Panc1 (cell line): ENCODE measurements around the gene FN3KRP. TPM values are rescaled to one million over a fixed set of nuclear protein-coding genes. Genes with fewer than 3 reads are reported as not detected.

Experiments
- ATAC-seq: fragments of 200-7000 bp; cut with Tn5 transposase; 2 replicates; pipeline ENCODE4 v1.9.1; 2020; ENCODE audit warnings: mild to moderate bottlenecking, moderate library complexity
- BruUV-seq: library from RNA; stranded (reverse); fragments of 400-500 nt; replicated peaks from 2 replicates; lab custom pipeline; 2021; lab: Mats Ljungman, UMichigan
- CTCF ChIA-PET: fragments of 300-600 bp; sonication (Branson Sonifier 250); formaldehyde crosslinking; loops from one replicate; lab custom pipeline; 2022; ENCODE audit warnings: antibody characterized with exemption; lab: Charles Lee
- POLR2A ChIA-PET: fragments of 300-600 bp; sonication (Branson Sonifier 250); formaldehyde crosslinking; loops from one replicate; lab custom pipeline; 2022; ENCODE audit warnings: antibody characterized with exemption; lab: Charles Lee
- DNase-seq: peaks from one replicate; pipeline ENCODE4 v3.0.0-alpha.2; 2010; ENCODE audit warnings: low read depth, low spot score
- H3K27ac ChIP-seq: 2 replicates; pipeline ENCODE4 v1.5.1; 2011; ENCODE audit warnings: mild to moderate bottlenecking, low read length, inconsistent platforms
- H3K27me3 ChIP-seq: fragments of 200-500 bp; sonication (Bioruptor generic); 2 replicates; pipeline ENCODE4 v1.6.0; 2014; ENCODE audit warnings: low read length, inconsistent platforms; ENCODE audit not compliant: control insufficient read depth, insufficient read depth
- H3K36me3 ChIP-seq: fragments of 200-500 bp; sonication (Bioruptor generic); 2 replicates; pipeline ENCODE4 v1.5.1; 2014; ENCODE audit warnings: inconsistent platforms, mild to moderate bottlenecking, low read length, moderate library complexity; ENCODE audit not compliant: control insufficient read depth, insufficient read depth
- H3K4me1 ChIP-seq: 2 replicates; pipeline ENCODE4 v1.5.1; 2011; ENCODE audit warnings: inconsistent platforms, mild to moderate bottlenecking, low read length, moderate library complexity; ENCODE audit not compliant: control insufficient read depth, insufficient read depth
- H3K4me3 ChIP-seq, 2 experiments: 2 replicates each; pipeline ENCODE4 v1.5.1; 2011 to 2012; ENCODE audit warnings: low read depth in 2 of 2, low read length in 2 of 2, mild to moderate bottlenecking in 2 of 2, inconsistent platforms in 1 of 2, moderate library complexity in 1 of 2
- H3K9me3 ChIP-seq: fragments of 200-500 bp; sonication (Bioruptor generic); 2 replicates; pipeline ENCODE4 v1.5.1; 2014; ENCODE audit warnings: low read depth, mild to moderate bottlenecking, inconsistent platforms, low read length, moderate library complexity; ENCODE audit not compliant: control insufficient read depth, insufficient read depth
- CTCF ChIP-seq: fragments of 450-650 bp; IDR thresholded peaks from 2 replicates; pipeline ENCODE4 v1.5.1; 2017; ENCODE audit warnings: mild to moderate bottlenecking
- POLR2AphosphoS5 ChIP-seq: IDR thresholded peaks from 2 replicates; pipeline ENCODE4 v1.6.1; 2012; ENCODE audit warnings: mild to moderate bottlenecking, low read depth, low read length, moderate library complexity
- REST ChIP-seq, 2 experiments: IDR thresholded peaks; 2 replicates each; pipeline ENCODE4 v1.6.1; 2011 to 2012; ENCODE audit warnings: low read depth in 2 of 2, control low read depth in 1 of 2, low read length in 1 of 2, mild to moderate bottlenecking in 1 of 2, moderate library complexity in 1 of 2; ENCODE audit not compliant: insufficient read depth in 1 of 2
- SIN3A ChIP-seq: IDR thresholded peaks from 2 replicates; pipeline ENCODE4 v1.6.1; 2012; ENCODE audit warnings: low read depth, mild to moderate bottlenecking, low read length, moderate library complexity, borderline replicate concordance; ENCODE audit not compliant: insufficient read depth
- TCF7L2 ChIP-seq: IDR thresholded peaks from 2 replicates; pipeline ENCODE4 v1.6.1; 2011; ENCODE audit warnings: mild to moderate bottlenecking, low read depth, low read length, inconsistent platforms
- in situ Hi-C: cut with HindIII; loops from 2 replicates; pipeline ENCODE4 v1.10.0; 2016; ENCODE audit warnings: low sequenced_read_pairs, low pct_unique_long_range_greater_than_20kb
- intact Hi-C: fragments of 100-400 bp; cut with micrococcal nuclease; formaldehyde crosslinking; loops from one replicate; pipeline ENCODE4 v1.10.0; 2022; ENCODE audit not compliant: unreplicated experiment
- total RNA-seq: library from RNA; stranded (reverse); gene quantifications from one replicate; pipeline ENCODE4 v1.2.1, GENCODE V29; 2021; ENCODE audit not compliant: unreplicated experiment

FN3KRP gene
- total RNA-seq, 1 experiment from 2014 or later, result 41.0 TPM

DNA sequence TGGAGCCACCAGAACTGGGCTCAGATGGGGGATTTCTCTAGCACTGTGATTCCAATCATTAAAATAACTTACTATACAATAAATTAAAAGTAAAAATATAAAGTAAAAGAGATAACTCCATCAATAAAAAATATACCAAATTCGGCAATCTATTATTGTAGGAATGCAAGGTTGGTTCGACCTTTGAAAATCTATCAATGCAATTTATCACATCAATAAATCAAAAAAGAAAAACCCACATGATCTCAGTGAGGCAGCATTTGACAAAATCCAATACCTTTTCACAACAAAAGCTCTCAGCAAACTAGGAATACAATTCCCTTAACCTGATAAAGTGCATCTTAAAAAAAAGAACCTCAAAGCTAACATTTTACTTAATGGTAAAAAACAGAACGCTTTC lies 35.0 kb upstream of the FN3KRP start:
- intact Hi-C loops, result no loop called here
- H3K4me3 ChIP-seq, result no peak overlapping the region
- in situ Hi-C loops, result no loop called here
- ChIA-PET CTCF (no interaction called here), POLR2A (no interaction called here)
- peaks cover 4% of the 10 kb centered on the region; the same call in 1 of the 2 replicates for H3K9me3 ChIP-seq
- no peaks in the 10 kb centered on the region for H3K27me3 ChIP-seq
- H3K36me3 ChIP-seq, result no peaks in the 10 kb centered on the region
- ATAC-seq (no peak), DNase-seq (no peak)
- BruUV-seq, result no TSS peak
- H3K4me1 ChIP-seq, result no peaks in the 10 kb centered on the region
- no peak overlapping the region for H3K27ac ChIP-seq
- TF ChIP-seq SIN3A (no peak), TCF7L2 (no peak), POLR2AphosphoS5 (no peak), CTCF (no peak), REST (IDR thresholded peaks at IDR 0.05; ENCODE audit: insufficient read depth in 1 of 2, low read depth in 2 of 2, low read length in 1 of 2) (no peak)

DNA sequence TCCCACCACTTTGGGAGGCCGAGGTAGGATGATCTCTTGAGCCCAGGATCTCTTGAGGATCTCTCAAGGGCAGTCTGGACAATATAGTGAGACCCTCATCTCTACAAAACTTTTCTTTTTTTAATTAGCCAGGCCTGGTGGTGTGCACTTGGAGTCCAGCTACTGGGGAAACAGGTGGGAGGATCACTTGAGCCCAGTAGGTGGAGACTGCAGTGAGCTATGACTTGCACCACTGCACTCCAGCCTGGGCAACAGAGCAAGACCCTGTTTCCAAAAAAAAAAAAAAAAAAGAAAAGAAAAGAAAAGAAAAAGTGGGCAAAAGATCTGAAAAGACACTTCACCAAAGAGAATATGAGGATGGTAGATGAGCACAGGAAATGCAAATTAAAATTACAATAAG lies 33.0 kb upstream of the FN3KRP start:
- CTCF ChIA-PET, result interaction anchor here (0.6 to 0.7 kb wide), 2 partner anchors 191 to 728 kb away, joined by 3 to 4 read pairs; no protein-coding TSS in a partner anchor
- TF ChIP-seq CTCF (no peak), SIN3A (no peak), REST (IDR thresholded peaks at IDR 0.05; ENCODE audit: insufficient read depth in 1 of 2, low read depth in 2 of 2, low read length in 1 of 2) (no peak), TCF7L2 (no peak), POLR2AphosphoS5 (no peak)
- intact Hi-C loops, result no loop called here
- Histone ChIP-seq H3K9me3 (peaks cover 4% of the 10 kb centered on the region; the same call in 1 of the 2 replicates), H3K27ac (no peak overlapping the region), H3K36me3 (no peaks in the 10 kb centered on the region), H3K4me3 (no peak overlapping the region), H3K4me1 (no peaks in the 10 kb centered on the region), H3K27me3 (no peaks in the 10 kb centered on the region)
- in situ Hi-C loops, result no loop called here
- POLR2A ChIA-PET, result no interaction called here
- DNase-seq, result no peak
- no TSS peak for BruUV-seq
- no peak for ATAC-seq
